Measurements from ENCODE around the gene KCNH4. TPM values are rescaled to one million over a fixed set of nuclear protein-coding genes. Genes with fewer than 3 reads are reported as not detected.
A peak's percentile ranks its signal among the peaks of the same experiment; 100 is the strongest.

Gene KCNH4
- total and polyA plus RNA-seq, 2 of the 13 experiments (the other 11 are each of a cell fraction or from before 2014, with no cell fraction given): 0.01 to 0.09 TPM

GRCh38 chr17:42120770-42121769, 59.9 kb downstream of the KCNH4 start, which contains the start of gene KAT2A (continued):
- TF ChIP-seq, protein P1, sequence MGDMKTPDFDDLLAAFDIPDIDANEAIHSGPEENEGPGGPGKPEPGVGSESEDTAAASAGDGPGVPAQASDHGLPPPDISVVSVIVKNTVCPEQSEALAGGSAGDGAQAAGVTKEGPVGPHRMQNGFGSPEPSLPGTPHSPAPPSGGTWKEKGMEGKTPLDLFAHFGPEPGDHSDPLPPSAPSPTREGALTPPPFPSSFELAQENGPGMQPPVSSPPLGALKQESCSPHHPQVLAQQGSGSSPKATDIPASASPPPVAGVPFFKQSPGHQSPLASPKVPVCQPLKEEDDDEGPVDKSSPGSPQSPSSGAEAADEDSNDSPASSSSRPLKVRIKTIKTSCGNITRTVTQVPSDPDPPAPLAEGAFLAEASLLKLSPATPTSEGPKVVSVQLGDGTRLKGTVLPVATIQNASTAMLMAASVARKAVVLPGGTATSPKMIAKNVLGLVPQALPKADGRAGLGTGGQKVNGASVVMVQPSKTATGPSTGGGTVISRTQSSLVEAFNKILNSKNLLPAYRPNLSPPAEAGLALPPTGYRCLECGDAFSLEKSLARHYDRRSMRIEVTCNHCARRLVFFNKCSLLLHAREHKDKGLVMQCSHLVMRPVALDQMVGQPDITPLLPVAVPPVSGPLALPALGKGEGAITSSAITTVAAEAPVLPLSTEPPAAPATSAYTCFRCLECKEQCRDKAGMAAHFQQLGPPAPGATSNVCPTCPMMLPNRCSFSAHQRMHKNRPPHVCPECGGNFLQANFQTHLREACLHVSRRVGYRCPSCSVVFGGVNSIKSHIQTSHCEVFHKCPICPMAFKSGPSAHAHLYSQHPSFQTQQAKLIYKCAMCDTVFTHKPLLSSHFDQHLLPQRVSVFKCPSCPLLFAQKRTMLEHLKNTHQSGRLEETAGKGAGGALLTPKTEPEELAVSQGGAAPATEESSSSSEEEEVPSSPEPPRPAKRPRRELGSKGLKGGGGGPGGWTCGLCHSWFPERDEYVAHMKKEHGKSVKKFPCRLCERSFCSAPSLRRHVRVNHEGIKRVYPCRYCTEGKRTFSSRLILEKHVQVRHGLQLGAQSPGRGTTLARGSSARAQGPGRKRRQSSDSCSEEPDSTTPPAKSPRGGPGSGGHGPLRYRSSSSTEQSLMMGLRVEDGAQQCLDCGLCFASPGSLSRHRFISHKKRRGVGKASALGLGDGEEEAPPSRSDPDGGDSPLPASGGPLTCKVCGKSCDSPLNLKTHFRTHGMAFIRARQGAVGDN (CRISPR knock-in tag; IDR thresholded peaks at IDR 0.05): peak; percentile 87
- TF ChIP-seq SP2 (CRISPR knock-in tag; IDR thresholded peaks at IDR 0.05) (no peak), TARDBP (CRISPR knock-in tag; IDR thresholded peaks at IDR 0.05) (no peak), ZBTB20 (CRISPR knock-in tag; IDR thresholded peaks at IDR 0.05; ENCODE audit: borderline replicate concordance, low read depth) (peak; percentile 75; the same call in 1 of the 2 replicates), TFDP1 (CRISPR knock-in tag; IDR thresholded peaks at IDR 0.05; ENCODE audit: borderline replicate concordance) (peak; percentile 53; the same call in 1 of the 2 replicates), NFRKB (IDR thresholded peaks at IDR 0.05) (no peak), BORCS8-MEF2B (CRISPR knock-in tag; IDR thresholded peaks at IDR 0.05) (0 out of 2 replicates have a peak, but pooled peaks have one; percentile 54), HNRNPLL (IDR thresholded peaks at IDR 0.05; ENCODE audit: low read depth, low read length, poor library complexity, severe bottlenecking) (peak; percentile 92), ZNF883 (CRISPR knock-in tag; IDR thresholded peaks at IDR 0.05; ENCODE audit: not compliant biosample characterization) (peak; percentile 68), ZNF850 (CRISPR knock-in tag; conservative IDR thresholded peaks at IDR 0.05) (no peak), GFI1 (CRISPR knock-in tag; IDR thresholded peaks at IDR 0.05; ENCODE audit: borderline replicate concordance) (peak; percentile 18; the same call in 1 of the 2 replicates), NBN (conservative IDR thresholded peaks at IDR 0.05) (no peak), ZNF616 (CRISPR knock-in tag; IDR thresholded peaks at IDR 0.05; ENCODE audit: low read depth) (no peak), ZNF484 (CRISPR knock-in tag; IDR thresholded peaks at IDR 0.05; ENCODE audit: borderline replicate concordance, low read depth) (no peak), GTF2F1 (IDR thresholded peaks at IDR 0.05; ENCODE audit: low read length) (peak; percentile 60; the same call in 1 of the 2 replicates), SALL1 (CRISPR knock-in tag; IDR thresholded peaks at IDR 0.05) (peak; percentile 57)
- TF ChIP-seq, protein P2, sequence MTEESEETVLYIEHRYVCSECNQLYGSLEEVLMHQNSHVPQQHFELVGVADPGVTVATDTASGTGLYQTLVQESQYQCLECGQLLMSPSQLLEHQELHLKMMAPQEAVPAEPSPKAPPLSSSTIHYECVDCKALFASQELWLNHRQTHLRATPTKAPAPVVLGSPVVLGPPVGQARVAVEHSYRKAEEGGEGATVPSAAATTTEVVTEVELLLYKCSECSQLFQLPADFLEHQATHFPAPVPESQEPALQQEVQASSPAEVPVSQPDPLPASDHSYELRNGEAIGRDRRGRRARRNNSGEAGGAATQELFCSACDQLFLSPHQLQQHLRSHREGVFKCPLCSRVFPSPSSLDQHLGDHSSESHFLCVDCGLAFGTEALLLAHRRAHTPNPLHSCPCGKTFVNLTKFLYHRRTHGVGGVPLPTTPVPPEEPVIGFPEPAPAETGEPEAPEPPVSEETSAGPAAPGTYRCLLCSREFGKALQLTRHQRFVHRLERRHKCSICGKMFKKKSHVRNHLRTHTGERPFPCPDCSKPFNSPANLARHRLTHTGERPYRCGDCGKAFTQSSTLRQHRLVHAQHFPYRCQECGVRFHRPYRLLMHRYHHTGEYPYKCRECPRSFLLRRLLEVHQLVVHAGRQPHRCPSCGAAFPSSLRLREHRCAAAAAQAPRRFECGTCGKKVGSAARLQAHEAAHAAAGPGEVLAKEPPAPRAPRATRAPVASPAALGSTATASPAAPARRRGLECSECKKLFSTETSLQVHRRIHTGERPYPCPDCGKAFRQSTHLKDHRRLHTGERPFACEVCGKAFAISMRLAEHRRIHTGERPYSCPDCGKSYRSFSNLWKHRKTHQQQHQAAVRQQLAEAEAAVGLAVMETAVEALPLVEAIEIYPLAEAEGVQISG (CRISPR knock-in tag; IDR thresholded peaks at IDR 0.05): peak; percentile 91
- TF ChIP-seq, protein P3, sequence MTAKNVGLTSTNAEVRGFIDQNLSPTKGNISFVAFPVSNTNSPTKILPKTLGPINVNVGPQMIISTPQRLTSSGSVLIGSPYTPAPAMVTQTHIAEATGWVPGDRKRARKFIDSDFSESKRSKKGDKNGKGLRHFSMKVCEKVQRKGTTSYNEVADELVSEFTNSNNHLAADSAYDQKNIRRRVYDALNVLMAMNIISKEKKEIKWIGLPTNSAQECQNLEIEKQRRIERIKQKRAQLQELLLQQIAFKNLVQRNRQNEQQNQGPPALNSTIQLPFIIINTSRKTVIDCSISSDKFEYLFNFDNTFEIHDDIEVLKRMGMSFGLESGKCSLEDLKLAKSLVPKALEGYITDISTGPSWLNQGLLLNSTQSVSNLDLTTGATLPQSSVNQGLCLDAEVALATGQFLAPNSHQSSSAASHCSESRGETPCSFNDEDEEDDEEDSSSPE (CRISPR knock-in tag; IDR thresholded peaks at IDR 0.05): peak; percentile 66

All from HepG2 (cell line).